MM.1S (cell line): ENCODE data around the gene SYK.

ENCODE experiments used
- DNase-seq: peaks from one replicate; pipeline ENCODE4 v3.0.0-alpha.2; 2015
- H2AFZ ChIP-seq: fragments of 300-600 bp; sonication (generic); 2 replicates; pipeline ENCODE4 v1.6.0; 2016; ENCODE audit warnings: antibody characterized with exemption, low read length
- H3F3A ChIP-seq: fragments of 300-600 bp; sonication (generic); 2 replicates; pipeline ENCODE4 v1.6.1; 2016; ENCODE audit warnings: mild to moderate bottlenecking, antibody characterized with exemption, low read length, moderate library complexity, mixed read lengths; ENCODE audit not compliant: insufficient read depth
- H3K27ac ChIP-seq: fragments of 300-600 bp; sonication (generic); 2 replicates; pipeline ENCODE4 v1.5.1; 2016; ENCODE audit warnings: mild to moderate bottlenecking, low read length
- H3K27me3 ChIP-seq: fragments of 300-600 bp; sonication (generic); replicated peaks from 2 replicates; pipeline ENCODE4 v1.6.0; 2016; ENCODE audit warnings: low read length; ENCODE audit not compliant: insufficient read depth
- H3K36me3 ChIP-seq: fragments of 300-600 bp; sonication (generic); replicated peaks from 2 replicates; pipeline ENCODE4 v1.6.1; 2016; ENCODE audit warnings: mild to moderate bottlenecking, low read length, mixed read lengths; ENCODE audit not compliant: insufficient read depth
- H3K4me1 ChIP-seq: fragments of 300-600 bp; sonication (generic); 2 replicates; pipeline ENCODE4 v1.6.1; 2016; ENCODE audit warnings: low read length, mixed read lengths
- H3K4me2 ChIP-seq: fragments of 300-600 bp; sonication (generic); 2 replicates; pipeline ENCODE4 v1.6.0; 2016; ENCODE audit warnings: low read depth, low read length
- H3K4me3 ChIP-seq: fragments of 300-600 bp; sonication (generic); 2 replicates; pipeline ENCODE4 v1.5.1; 2016; ENCODE audit warnings: low read length, mixed read lengths
- H3K79me2 ChIP-seq: fragments of 300-600 bp; sonication (generic); 2 replicates; pipeline ENCODE4 v1.6.1; 2016; ENCODE audit warnings: mixed run types, low read length, mixed read lengths
- H3K9ac ChIP-seq: fragments of 300-600 bp; sonication (generic); 2 replicates; pipeline ENCODE4 v1.6.1; 2016; ENCODE audit warnings: low read length, mixed read lengths
- H3K9me2 ChIP-seq: fragments of 300-600 bp; sonication (generic); replicated peaks from 2 replicates; pipeline ENCODE4 v1.6.1; 2016; ENCODE audit warnings: mild to moderate bottlenecking, low read length, mixed read lengths; ENCODE audit not compliant: insufficient read depth
- H3K9me3 ChIP-seq: fragments of 300-600 bp; sonication (generic); replicated peaks from 2 replicates; pipeline ENCODE4 v1.6.1; 2016; ENCODE audit warnings: mild to moderate bottlenecking, low read length, mixed read lengths; ENCODE audit not compliant: insufficient read depth
- H4K20me1 ChIP-seq: fragments of 300-600 bp; sonication (generic); 2 replicates; pipeline ENCODE4 v1.6.1; 2016; ENCODE audit warnings: mild to moderate bottlenecking, low read length, moderate library complexity, mixed read lengths; ENCODE audit not compliant: insufficient read depth
- EZH2 ChIP-seq: fragments of 300-600 bp; sonication (generic); optimal IDR thresholded peaks from 2 replicates; pipeline ENCODE3; 2017; ENCODE audit warnings: low read depth, mild to moderate bottlenecking, antibody characterized with exemption, low read length, mixed read lengths
- EZH2phosphoT487 ChIP-seq: fragments of 300-600 bp; sonication (generic); IDR thresholded peaks from 2 replicates; pipeline ENCODE4 v1.6.1; 2018; ENCODE audit warnings: antibody characterized with exemption, low read length
- TF ChIP-seq, protein P1 (sequence below): fragments of 300-600 bp; sonication (generic); IDR thresholded peaks from 2 replicates; pipeline ENCODE4 v1.5.1; 2016; ENCODE audit warnings: antibody characterized with exemption, low read length, mixed read lengths

Gene SYK

DNA sequence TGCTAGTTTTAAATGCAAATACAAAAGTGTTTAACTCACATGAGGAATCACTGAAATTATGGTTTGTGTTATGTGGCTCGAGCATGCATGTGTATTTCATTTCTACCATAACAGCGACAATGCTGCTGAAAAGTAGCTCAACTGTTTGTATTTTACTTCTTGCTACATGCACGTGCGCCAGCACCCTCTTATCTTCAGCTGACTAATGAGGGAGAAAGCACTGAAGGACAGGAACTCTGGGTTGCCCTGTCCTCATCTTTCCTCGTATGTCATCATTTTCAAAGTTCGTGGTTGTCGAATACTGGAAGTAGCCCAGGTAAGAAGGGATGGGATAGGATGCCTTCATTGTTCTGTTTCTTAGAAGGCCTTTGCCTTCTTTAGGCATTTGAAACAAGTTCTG, 120.3 kb downstream of the SYK start:
- H2AFZ ChIP-seq = 0 out of 2 replicates have a peak overlapping the region, but pooled peaks have one; percentile 27
- H3K79me2 ChIP-seq = peaks cover 10% of the 10 kb centered on the region; the same call in 1 of the 2 replicates
- H3K4me3 ChIP-seq = no peak overlapping the region
- TF ChIP-seq, protein P1, sequence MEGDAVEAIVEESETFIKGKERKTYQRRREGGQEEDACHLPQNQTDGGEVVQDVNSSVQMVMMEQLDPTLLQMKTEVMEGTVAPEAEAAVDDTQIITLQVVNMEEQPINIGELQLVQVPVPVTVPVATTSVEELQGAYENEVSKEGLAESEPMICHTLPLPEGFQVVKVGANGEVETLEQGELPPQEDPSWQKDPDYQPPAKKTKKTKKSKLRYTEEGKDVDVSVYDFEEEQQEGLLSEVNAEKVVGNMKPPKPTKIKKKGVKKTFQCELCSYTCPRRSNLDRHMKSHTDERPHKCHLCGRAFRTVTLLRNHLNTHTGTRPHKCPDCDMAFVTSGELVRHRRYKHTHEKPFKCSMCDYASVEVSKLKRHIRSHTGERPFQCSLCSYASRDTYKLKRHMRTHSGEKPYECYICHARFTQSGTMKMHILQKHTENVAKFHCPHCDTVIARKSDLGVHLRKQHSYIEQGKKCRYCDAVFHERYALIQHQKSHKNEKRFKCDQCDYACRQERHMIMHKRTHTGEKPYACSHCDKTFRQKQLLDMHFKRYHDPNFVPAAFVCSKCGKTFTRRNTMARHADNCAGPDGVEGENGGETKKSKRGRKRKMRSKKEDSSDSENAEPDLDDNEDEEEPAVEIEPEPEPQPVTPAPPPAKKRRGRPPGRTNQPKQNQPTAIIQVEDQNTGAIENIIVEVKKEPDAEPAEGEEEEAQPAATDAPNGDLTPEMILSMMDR = no peak
- TF ChIP-seq EZH2phosphoT487 (no peak), EZH2 (no peak)
- peaks cover 62% of the 10 kb centered on the region for H3K4me1 ChIP-seq
- no peak overlapping the region; the same call in 1 of the 2 replicates for H3K9ac ChIP-seq
- H3K36me3 ChIP-seq = no peaks in the 10 kb centered on the region
- H3F3A ChIP-seq = peaks cover 40% of the 10 kb centered on the region
- no peaks in the 10 kb centered on the region for H3K27me3 ChIP-seq
- DNase-seq = no peak
- 0 out of 2 replicates have a peak overlapping the region, but pooled peaks have one; percentile 6 for H3K4me2 ChIP-seq
- H3K9me3 ChIP-seq = no peaks in the 10 kb centered on the region
- peak overlapping the region; percentile 99 for H3K27ac ChIP-seq
- H4K20me1 ChIP-seq = no peaks in the 10 kb centered on the region
- no peaks in the 10 kb centered on the region for H3K9me2 ChIP-seq

DNA sequence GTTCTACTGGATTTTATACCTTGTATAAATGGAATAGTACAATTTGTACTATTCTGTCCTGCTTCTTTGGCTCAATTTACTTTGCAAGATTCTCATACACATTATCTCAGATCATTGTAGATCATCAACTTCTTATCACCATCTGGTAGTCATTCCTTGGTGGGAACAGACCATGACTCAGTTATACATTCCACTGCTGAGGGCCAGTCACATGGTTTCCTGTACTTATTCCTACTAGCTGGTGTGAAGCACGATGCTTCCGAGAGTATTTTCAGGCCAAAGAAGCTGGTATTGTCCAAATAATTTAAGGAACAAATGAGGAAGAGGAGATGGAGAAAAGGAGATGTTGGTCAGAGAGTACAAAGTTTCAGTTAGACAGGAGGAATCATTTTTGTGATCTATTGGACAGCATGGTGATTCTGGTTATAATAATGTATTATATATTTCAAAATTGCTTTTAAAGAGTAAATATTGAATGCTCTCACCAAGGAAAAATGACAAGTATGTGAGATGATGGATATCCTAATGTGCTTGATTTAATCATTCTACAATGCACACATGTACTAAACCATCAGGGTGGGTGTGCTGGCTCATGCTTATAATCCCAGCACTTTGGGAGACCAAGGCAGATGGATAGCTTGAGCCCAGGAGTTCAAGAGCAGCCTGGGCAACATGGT, 124.1 kb downstream of the SYK start:
- no peak overlapping the region for H3K4me3 ChIP-seq
- H3K4me1 ChIP-seq = peaks cover 67% of the 10 kb centered on the region
- H2AFZ ChIP-seq = no peak overlapping the region
- H3K9ac ChIP-seq = no peak overlapping the region
- no peak overlapping the region for H3K4me2 ChIP-seq
- no peaks in the 10 kb centered on the region for H3K9me2 ChIP-seq
- peaks cover 8% of the 10 kb centered on the region; the same call in 1 of the 2 replicates for H3K79me2 ChIP-seq
- no peaks in the 10 kb centered on the region for H3K9me3 ChIP-seq
- peak overlapping the region; percentile 99 for H3K27ac ChIP-seq
- H3K27me3 ChIP-seq = no peaks in the 10 kb centered on the region
- no peak for DNase-seq
- no peaks in the 10 kb centered on the region for H4K20me1 ChIP-seq
- peaks cover 40% of the 10 kb centered on the region for H3F3A ChIP-seq
- H3K36me3 ChIP-seq = no peaks in the 10 kb centered on the region
- TF ChIP-seq EZH2 (no peak), EZH2phosphoT487 (no peak)
- TF ChIP-seq, protein P1 = no peak

DNA sequence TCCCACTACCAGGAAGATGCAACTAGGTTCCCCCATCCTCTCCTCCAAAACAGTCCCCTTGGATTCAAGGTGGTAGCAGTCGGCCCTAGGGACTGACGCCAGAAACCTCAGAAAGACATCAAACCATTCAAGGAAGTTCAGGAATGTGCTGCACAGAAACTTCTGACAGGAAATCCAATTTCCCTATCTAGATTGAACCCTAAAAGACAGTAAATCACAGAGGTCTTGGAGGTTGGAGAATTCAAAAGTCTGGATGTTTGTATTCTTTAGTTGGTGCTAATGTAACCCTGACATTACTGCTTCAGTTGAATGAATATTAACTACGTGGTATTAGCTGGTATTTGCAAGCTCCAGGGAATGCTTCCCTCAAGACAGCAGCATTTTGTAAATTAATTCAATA, 125.3 kb downstream of the SYK start:
- Histone ChIP-seq H3K4me3 (no peak overlapping the region), H4K20me1 (no peaks in the 10 kb centered on the region), H3K4me1 (peaks cover 55% of the 10 kb centered on the region), H3K4me2 (no peak overlapping the region), H3K36me3 (no peaks in the 10 kb centered on the region), H2AFZ (no peak overlapping the region), H3F3A (peaks cover 36% of the 10 kb centered on the region), H3K79me2 (0 out of 2 replicates have a peak, but pooled peaks cover 3% of the 10 kb centered on the region), H3K27ac (peak overlapping the region; percentile 35; the same call in 1 of the 2 replicates), H3K9me3 (no peaks in the 10 kb centered on the region), H3K27me3 (no peaks in the 10 kb centered on the region), H3K9ac (no peak overlapping the region), H3K9me2 (no peaks in the 10 kb centered on the region)
- TF ChIP-seq EZH2 (no peak), EZH2phosphoT487 (no peak)
- TF ChIP-seq, protein P1 = no peak
- DNase-seq = no peak
